ENCODE data around the gene UHRF2. TPM values are rescaled to one million over a fixed set of nuclear protein-coding genes. Genes with fewer than 3 reads are reported as not detected.

Gene UHRF2
- total RNA-seq, 1 experiment from 2014 or later, result 39.0 TPM

GRCh38 chr9:6415266-6415665 lies 2.3 kb downstream of the UHRF2 start (continued):
- no peak for TF ChIP-seq ATF1 (CRISPR knock-in tag; IDR thresholded peaks at IDR 0.05)
- TF ChIP-seq GRHL2 (CRISPR knock-in tag; IDR thresholded peaks at IDR 0.05; ENCODE audit: insufficient replicate concordance, severe bottlenecking), result no peak
- no peak for TF ChIP-seq ESRRA (CRISPR knock-in tag; IDR thresholded peaks at IDR 0.05; ENCODE audit: borderline replicate concordance)

- peaks cover 20% of the 10 kb centered on the region for H3K27me3 Mint-ChIP-seq (ENCODE audit: low read depth)
- no peak for DNase-seq (ENCODE audit: low spot score)
- H3K27ac Mint-ChIP-seq, result no peak overlapping the region
- ChIA-PET POLR2A (no interaction called here), CTCF (no interaction called here)
- ATAC-seq, result no peak
- peaks cover 41% of the 10 kb centered on the region for H3K4me1 Mint-ChIP-seq
- H3K9me3 Mint-ChIP-seq, result no peaks in the 10 kb centered on the region
- no peak for TF ChIP-seq EMX1 (CRISPR knock-in tag; IDR thresholded peaks at IDR 0.05)
- TF ChIP-seq ZNF423 (CRISPR knock-in tag; IDR thresholded peaks at IDR 0.05), result no peak
- no peak for TF ChIP-seq CREM (CRISPR knock-in tag; IDR thresholded peaks at IDR 0.05)
- no peak for TF ChIP-seq SOX15 (CRISPR knock-in tag; IDR thresholded peaks at IDR 0.05)
- no peak for TF ChIP-seq AFF4 (CRISPR knock-in tag; IDR thresholded peaks at IDR 0.05; ENCODE audit: borderline replicate concordance)
- TF ChIP-seq PRRX2 (CRISPR knock-in tag; IDR thresholded peaks at IDR 0.05), result no peak
- TF ChIP-seq IRF2 (CRISPR knock-in tag; IDR thresholded peaks at IDR 0.05; ENCODE audit: borderline replicate concordance, low read depth), result no peak
- no peak for TF ChIP-seq TCF7 (CRISPR knock-in tag; IDR thresholded peaks at IDR 0.05; ENCODE audit: low read depth)
- no peak for TF ChIP-seq FOXK1 (CRISPR knock-in tag; IDR thresholded peaks at IDR 0.05)
- no peak for TF ChIP-seq ATF3 (CRISPR knock-in tag; conservative IDR thresholded peaks at IDR 0.05)
- TF ChIP-seq CREB1 (CRISPR knock-in tag; IDR thresholded peaks at IDR 0.05), result no peak
- TF ChIP-seq ATF6 (CRISPR knock-in tag; IDR thresholded peaks at IDR 0.05), result no peak
- no peak for TF ChIP-seq ZBTB21 (CRISPR knock-in tag; IDR thresholded peaks at IDR 0.05; ENCODE audit: borderline replicate concordance)
- H3K36me3 Mint-ChIP-seq, result peaks cover 9% of the 10 kb centered on the region
- H3K4me3 Mint-ChIP-seq, result no peak overlapping the region
Observed at GRCh38 chr9:6417186-6417585, 4.2 kb downstream of the UHRF2 start.

GRCh38 chr9:6418764-6419163 lies 5.8 kb downstream of the UHRF2 start:
- Mint-ChIP-seq H3K36me3 (peaks cover 16% of the 10 kb centered on the region), H3K27ac (no peak overlapping the region), H3K4me3 (no peak overlapping the region), H3K27me3 (ENCODE audit: low read depth) (peaks cover 20% of the 10 kb centered on the region), H3K9me3 (no peaks in the 10 kb centered on the region), H3K4me1 (peaks cover 41% of the 10 kb centered on the region)
- POLR2A ChIA-PET, result no interaction called here
- CTCF ChIA-PET, result no interaction called here
- ATAC-seq (no peak), DNase-seq (ENCODE audit: low spot score) (no peak)
- no peak for TF ChIP-seq USF1 (CRISPR knock-in tag; IDR thresholded peaks at IDR 0.05)
- TF ChIP-seq ESRRA (CRISPR knock-in tag; IDR thresholded peaks at IDR 0.05; ENCODE audit: borderline replicate concordance), result no peak
- no peak for TF ChIP-seq ZMAT4 (CRISPR knock-in tag; IDR thresholded peaks at IDR 0.05)
- TF ChIP-seq ZBTB43 (CRISPR knock-in tag; IDR thresholded peaks at IDR 0.05), result no peak
- no peak for TF ChIP-seq PRDM15 (CRISPR knock-in tag; IDR thresholded peaks at IDR 0.05)
- TF ChIP-seq SOX15 (CRISPR knock-in tag; IDR thresholded peaks at IDR 0.05), result no peak
- TF ChIP-seq NR3C1 (CRISPR knock-in tag; conservative IDR thresholded peaks at IDR 0.05; ENCODE audit: low read depth), result no peak
- no peak for TF ChIP-seq RORB (CRISPR knock-in tag; IDR thresholded peaks at IDR 0.05)
